Ishikawa (cell line): ENCODE data around the gene DCTD.

Experiments
- CEBPB ChIP-seq: IDR thresholded peaks from 2 replicates; pipeline ENCODE4 v1.6.1; 2012
- CREB1 ChIP-seq: IDR thresholded peaks from 2 replicates; pipeline ENCODE4 v1.6.1; 2012; ENCODE audit warnings: low read depth
- EGR1 ChIP-seq: IDR thresholded peaks from 2 replicates; pipeline ENCODE4 v1.6.1; 2012
- EP300 ChIP-seq: IDR thresholded peaks from 2 replicates; pipeline ENCODE4 v1.6.1; 2012; ENCODE audit warnings: borderline replicate concordance
- FOXM1 ChIP-seq: IDR thresholded peaks from 2 replicates; pipeline ENCODE4 v1.6.1; 2012; ENCODE audit warnings: low read depth, borderline replicate concordance
- NFIC ChIP-seq: IDR thresholded peaks from 2 replicates; pipeline ENCODE4 v1.6.1; 2012
- RAD21 ChIP-seq: IDR thresholded peaks from 2 replicates; pipeline ENCODE4 v1.6.1; 2012; ENCODE audit warnings: low read depth
- TAF1 ChIP-seq: IDR thresholded peaks from 2 replicates; pipeline ENCODE4 v1.6.1; 2012; ENCODE audit warnings: low read depth, mild to moderate bottlenecking
- TCF12 ChIP-seq: IDR thresholded peaks from 2 replicates; pipeline ENCODE4 v1.6.1; 2012; ENCODE audit warnings: low read depth
- TEAD4 ChIP-seq: IDR thresholded peaks from 2 replicates; pipeline ENCODE4 v1.6.1; 2012
- YY1 ChIP-seq: IDR thresholded peaks from 2 replicates; pipeline ENCODE4 v1.6.1; 2012; ENCODE audit warnings: low read depth
- ZBTB7A ChIP-seq: IDR thresholded peaks from 2 replicates; pipeline ENCODE4 v1.6.1; 2012; ENCODE audit warnings: low read depth
- TF ChIP-seq, protein P1 (sequence below): IDR thresholded peaks from 2 replicates; pipeline ENCODE4 v1.6.1; 2012
- TF ChIP-seq, protein P2 (sequence below): IDR thresholded peaks from 2 replicates; pipeline ENCODE4 v1.6.1; 2012; ENCODE audit warnings: low read depth, mild to moderate bottlenecking

The DCTD gene

DNA sequence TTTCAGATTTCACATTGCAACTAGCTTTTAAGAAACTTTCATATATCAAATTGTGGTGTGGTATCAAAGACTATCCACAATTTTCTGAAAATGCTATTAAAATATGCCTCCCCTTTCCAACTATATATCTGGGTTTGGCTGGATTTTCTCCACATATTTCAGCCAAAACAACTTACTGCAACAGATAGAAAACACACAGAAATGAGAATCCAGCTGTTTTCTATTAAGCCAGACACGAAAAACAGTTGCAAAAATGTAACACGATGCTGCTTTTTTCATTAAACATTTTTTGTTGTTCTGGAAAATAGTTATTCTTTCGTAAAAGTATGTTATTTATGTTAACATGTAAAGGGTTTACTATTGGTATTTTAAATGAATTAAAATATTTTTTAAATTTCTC lies 33.1 kb downstream of the DCTD start:
- TF ChIP-seq FOXM1 = no peak
- TF ChIP-seq CREB1 = no peak
- no peak for TF ChIP-seq NFIC

DNA sequence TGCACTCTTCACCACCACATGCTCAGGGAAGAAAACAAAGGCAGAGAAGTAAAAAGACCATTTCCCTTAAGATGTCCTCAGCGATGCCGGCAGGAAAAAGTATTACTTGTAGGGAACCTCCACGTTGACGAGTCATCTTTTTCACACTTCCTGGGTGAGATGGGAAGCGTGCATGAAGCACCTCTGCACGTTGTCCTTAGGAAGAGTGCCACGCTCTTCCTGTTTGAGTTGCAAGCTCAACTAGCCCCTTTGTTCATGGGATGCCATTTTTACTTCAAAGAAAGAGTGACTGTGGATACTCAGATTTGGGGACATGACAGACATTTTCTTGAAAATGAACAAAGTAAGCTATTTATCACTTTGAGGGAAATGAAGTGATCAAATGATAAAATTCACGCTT lies 33.8 kb downstream of the DCTD start:
- TF ChIP-seq TAF1 (no peak), RAD21 (no peak), NFIC (no peak), ZBTB7A (no peak), FOXM1 (no peak), TCF12 (no peak), CREB1 (no peak), CEBPB (no peak), EGR1 (no peak), YY1 (no peak), EP300 (no peak)
- TF ChIP-seq, protein P1, sequence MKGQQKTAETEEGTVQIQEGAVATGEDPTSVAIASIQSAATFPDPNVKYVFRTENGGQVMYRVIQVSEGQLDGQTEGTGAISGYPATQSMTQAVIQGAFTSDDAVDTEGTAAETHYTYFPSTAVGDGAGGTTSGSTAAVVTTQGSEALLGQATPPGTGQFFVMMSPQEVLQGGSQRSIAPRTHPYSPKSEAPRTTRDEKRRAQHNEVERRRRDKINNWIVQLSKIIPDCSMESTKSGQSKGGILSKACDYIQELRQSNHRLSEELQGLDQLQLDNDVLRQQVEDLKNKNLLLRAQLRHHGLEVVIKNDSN = no peak

DNA sequence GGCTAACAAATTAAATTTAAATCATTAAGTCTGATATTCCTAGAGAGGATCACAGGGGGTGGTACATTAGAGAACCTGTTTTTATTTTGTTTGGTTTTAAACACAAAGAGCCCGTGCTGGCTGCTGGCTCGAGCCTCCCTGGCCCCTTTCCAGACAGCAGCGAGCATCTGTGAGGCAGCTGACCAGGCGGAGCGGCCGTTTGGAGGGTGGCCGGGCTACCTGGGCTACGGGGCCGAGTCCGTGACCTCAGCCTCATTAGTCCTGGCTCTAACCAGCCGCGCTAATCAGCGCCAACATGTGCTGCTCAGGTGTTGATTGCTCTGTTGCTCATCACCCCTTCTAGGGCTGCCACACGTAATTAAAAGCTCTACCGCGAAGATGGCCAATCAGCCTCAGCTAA lies 35.3 kb downstream of the DCTD start:
- TF ChIP-seq TAF1 (no peak), CEBPB (no peak), ZBTB7A (no peak)
- TF ChIP-seq, protein P1 = no peak

DNA sequence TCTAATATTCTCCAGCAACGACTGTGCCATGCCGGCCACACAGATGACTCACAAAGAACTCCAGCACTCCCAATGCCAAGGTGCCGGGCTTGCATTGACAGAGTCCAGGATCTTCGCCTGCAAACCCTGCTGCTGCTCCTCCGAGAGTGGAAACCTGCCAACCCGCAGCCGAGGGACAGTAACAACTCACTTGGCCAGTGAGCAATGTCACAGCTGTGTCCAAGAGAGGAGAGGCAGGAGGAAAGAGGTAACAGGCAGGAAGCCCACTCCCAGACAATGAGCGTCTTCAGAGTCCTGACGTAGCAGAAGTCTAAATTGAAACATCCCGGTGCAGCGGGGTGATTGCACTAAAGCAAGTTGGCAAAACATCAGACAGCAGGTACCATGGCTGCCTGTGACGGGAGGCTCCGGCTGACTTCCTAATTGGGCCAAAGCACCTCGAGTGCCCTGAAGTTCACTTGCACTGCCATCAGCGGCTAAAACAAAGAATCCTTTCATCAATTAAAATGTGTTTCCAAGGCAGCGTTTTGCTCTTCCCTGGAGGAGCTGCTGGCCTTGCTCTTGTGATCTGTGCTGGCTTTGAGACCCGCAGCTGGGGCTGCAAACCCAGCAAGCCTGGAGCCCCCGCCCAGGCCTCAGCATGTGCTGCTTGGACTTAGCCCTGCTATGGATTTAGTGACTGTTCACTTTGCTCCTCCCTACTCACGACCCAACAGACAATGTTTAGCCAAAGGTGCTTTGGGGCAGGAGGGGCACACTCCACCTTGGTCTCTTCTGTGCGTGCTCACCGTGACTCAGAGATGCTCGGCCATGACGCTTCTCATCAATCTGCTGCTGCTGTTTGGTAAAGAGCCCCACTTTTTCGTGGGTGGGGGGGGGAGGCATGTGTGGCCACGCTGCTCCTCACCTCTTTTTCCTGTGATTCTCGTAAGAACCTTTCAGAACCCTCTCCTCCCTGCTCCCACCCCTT lies 36.5 kb downstream of the DCTD start:
- TF ChIP-seq FOXM1 = no peak
- TF ChIP-seq CREB1 = no peak
- TF ChIP-seq, protein P2, sequence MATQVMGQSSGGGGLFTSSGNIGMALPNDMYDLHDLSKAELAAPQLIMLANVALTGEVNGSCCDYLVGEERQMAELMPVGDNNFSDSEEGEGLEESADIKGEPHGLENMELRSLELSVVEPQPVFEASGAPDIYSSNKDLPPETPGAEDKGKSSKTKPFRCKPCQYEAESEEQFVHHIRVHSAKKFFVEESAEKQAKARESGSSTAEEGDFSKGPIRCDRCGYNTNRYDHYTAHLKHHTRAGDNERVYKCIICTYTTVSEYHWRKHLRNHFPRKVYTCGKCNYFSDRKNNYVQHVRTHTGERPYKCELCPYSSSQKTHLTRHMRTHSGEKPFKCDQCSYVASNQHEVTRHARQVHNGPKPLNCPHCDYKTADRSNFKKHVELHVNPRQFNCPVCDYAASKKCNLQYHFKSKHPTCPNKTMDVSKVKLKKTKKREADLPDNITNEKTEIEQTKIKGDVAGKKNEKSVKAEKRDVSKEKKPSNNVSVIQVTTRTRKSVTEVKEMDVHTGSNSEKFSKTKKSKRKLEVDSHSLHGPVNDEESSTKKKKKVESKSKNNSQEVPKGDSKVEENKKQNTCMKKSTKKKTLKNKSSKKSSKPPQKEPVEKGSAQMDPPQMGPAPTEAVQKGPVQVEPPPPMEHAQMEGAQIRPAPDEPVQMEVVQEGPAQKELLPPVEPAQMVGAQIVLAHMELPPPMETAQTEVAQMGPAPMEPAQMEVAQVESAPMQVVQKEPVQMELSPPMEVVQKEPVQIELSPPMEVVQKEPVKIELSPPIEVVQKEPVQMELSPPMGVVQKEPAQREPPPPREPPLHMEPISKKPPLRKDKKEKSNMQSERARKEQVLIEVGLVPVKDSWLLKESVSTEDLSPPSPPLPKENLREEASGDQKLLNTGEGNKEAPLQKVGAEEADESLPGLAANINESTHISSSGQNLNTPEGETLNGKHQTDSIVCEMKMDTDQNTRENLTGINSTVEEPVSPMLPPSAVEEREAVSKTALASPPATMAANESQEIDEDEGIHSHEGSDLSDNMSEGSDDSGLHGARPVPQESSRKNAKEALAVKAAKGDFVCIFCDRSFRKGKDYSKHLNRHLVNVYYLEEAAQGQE = no peak
- no peak for TF ChIP-seq TEAD4
- TF ChIP-seq RAD21 = no peak
- no peak for TF ChIP-seq NFIC
- TF ChIP-seq ZBTB7A = no peak
- no peak for TF ChIP-seq TCF12
- no peak for TF ChIP-seq YY1
- TF ChIP-seq, protein P1 = no peak
- TF ChIP-seq EP300 = no peak

DNA sequence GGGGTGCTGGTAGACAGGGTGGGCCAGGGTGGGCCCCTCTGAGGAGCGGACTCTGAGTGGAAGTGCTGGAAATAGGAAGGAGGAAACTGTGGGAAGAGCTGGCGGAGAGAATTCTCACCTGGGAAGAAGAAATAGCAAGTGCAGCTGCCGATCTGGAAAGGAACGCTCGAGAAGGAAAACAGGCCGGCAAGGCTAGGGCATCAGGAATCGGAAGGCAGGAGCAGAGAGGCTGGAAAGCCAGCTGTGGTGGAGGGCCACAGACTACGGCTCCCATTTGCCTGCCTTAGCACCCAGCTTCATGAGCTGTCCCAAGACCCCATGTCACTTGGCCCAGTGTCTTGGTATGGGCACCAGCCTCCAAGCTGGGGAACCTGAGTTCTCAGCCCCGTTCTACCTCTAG lies 37.3 kb downstream of the DCTD start:
- TF ChIP-seq FOXM1 (no peak), TCF12 (no peak), CREB1 (no peak), EP300 (no peak), CEBPB (no peak), YY1 (no peak)
- TF ChIP-seq, protein P1 = no peak
- TF ChIP-seq, protein P2 = no peak
